Measurements from ENCODE around the gene APBB1IP.
A peak's percentile ranks its signal among the peaks of the same experiment; 100 is the strongest.
"Not testable (repeated sequence)": the region's sequence is repeated elsewhere in the genome, so short reads cannot be mapped to it uniquely, and the experiment has no call there.

APBB1IP gene

DNA sequence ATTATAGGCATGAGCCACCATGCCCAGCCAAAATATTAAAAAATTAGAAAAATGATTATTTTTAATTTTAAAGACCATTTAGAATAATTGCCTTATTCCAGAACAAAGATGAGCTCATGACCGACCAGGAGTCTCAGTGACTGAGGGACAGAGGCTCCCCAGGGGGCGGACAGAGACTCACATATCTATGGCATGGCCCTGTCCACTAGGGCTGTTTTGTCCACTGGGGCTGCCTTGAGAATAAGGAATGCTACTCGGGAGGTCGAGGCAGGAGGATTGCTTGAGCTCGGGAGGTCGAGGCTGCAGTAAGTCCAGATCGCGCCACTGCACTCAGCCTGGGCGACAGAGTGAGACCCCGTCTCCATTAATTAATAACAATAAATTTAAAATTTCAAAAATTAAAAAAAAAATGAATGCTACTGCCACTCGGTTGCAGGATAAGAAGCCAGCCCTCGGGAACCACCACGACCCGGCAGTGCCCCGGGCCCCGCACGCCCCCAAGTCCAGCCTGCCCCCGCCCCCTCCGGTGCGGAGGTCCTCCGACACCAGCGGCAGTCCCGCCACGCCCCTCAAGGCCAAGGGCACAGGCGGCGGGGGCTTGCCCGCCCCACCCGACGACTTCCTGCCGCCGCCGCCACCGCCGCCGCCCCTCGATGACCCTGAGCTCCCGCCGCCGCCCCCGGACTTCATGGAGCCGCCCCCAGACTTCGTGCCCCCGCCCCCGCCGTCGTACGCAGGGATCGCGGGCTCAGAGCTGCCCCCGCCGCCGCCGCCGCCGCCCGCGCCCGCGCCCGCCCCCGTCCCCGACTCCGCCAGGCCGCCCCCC is 128.6 kb downstream of the APBB1IP start:
- no peak for DNase-seq

DNA sequence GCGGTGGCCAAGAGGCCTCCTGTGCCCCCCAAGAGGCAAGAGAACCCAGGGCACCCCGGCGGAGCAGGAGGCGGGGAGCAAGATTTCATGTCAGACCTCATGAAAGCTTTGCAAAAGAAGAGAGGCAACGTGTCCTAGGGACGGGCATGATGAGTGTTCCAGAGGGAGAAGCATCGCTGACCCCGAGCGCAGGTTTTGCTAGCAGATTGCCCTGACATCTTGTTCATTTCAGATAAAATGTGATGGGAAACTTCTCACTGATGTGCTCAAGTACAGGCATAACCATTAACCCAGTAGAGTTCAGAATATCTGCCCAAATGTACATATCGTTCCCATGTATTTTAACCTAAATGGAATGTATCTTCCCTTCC is 129.2 kb downstream of the APBB1IP start:
- DNase-seq = peak; percentile 8

DNA sequence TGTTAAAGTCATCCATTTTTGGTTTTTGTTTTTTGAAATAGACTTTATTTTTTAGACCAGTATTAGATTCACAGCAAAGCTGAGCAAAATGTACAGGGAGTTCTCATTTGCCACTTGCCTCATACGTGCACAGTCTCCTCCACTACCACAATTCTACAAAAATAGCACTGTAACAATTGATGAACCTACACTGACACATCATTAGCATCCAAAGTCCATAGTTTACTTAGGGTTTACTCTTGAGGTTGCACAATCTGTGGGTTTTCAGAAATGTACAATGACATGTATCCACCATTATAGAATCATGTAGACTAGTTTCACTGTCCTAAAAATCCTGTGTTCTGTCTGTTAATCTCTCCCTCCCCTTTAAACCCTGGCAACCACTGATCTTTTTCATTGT is 133.5 kb downstream of the APBB1IP start:
- DNase-seq = no peak

DNA sequence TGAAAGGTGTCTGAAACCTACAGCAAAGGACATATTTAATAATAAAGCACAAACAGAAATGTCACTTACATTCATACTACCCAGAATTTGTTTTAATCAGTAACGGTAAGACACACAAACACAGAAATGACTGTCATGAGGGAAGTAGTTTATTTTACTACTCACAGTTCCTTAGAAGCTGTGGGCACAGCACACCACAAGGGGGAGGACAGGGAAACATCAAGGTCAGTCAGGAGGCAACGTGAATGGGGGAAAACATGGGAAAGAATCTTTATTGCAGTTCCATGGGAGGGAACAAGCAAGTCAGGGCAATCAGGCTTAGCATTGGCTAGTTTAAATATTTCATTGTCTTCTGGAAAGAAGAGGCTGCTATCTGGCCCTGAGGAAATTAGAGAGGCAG is 135.5 kb downstream of the APBB1IP start:
- DNase-seq = no peak

DNA sequence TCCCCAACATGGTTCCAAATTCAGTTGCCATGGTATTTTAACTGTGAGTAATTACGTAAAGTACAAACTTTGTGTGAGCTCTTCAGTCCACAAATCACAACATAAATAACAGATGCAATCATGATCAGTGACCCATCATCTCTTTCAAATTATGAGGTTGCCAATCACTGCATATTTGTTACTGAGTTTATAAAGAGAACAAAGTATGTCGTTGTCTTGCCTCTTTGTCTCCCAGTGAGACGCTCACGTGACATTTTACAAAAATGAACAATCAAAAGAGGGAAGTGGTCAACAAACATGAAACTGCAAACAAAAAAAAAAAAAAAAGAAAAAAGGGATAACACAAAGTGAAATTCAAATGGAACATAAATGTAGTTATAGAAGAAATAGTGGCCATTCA is 136.6 kb downstream of the APBB1IP start:
- no peak for DNase-seq

DNA sequence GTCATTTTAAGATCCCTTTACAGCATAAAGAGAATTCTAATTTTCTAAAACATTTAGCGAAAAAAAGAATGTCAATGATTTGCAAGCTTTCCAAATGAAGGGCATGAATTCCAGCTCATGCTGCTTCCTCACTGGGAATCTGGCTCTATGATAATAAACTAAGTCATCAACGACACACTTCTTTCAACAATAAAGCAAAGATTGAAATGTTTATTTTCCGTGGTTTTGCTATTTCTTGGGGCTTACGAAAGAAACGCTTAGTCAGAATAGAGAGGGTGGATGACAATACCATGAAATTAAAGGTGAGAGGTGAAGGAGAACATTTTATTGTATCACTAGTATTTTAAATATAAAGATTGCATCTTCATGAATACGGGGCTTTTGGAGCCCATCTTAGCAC is 140.2 kb downstream of the APBB1IP start:
- not testable (repeated sequence) for DNase-seq

DNA sequence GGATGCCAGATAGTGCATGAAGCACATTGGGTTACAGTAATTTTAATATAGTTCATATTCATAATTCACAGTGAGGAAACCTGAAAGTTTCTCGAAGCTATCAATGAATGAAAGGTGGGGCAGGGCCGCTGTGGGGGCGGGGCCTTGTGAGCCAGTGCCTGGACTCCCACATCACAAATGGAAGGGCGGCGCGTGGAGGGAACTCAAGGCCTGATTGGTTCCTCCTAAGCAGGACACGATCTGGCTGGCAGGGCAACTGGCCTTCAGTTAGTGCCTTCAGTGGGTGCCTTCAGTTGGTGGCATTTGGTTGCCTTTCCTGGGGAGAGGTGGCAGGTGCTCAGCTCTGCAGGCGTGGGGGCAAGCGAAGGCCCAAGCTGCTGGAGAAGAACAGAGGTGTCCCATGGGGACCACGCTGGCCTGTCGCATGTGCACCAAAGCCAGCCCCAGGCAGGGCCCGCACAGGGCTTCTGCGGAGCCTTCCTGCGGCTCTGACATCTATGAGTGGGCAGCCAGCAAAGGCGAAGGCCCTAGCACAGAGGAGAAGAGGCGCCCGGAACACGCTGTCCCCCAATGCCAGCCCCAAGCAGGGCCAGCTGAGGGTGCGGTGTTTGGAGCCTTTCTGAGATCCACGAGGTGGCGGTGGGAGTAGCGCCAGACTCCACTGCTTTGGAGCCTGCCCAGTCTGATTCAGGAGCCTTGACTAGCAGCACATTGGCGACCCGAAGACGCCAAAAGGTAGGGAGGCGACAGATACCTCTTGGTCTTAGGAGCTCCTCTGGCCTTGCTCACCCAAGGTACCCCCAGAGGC is 141.3 kb downstream of the APBB1IP start:
- no peak for DNase-seq

DNA sequence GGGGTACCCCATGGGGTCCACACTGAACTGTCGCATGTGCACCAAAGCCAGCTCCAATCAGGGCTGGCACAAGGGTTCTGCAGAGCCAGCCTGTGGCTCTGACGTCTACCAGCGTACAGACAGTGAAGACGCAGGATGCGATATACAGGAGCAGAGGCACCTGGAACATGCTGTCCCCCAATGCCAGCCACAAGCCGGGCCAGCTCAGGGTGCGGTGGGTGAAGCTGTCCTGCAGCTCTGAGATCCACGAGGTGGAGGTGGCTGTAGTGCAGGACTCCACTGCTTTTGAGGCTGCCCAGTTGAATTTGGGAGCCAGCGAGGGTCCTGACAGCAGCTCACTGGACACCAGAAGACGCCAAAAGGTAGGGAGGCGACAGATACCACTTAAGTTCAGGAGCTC is 148.1 kb downstream of the APBB1IP start:
- no peak for DNase-seq

DNA sequence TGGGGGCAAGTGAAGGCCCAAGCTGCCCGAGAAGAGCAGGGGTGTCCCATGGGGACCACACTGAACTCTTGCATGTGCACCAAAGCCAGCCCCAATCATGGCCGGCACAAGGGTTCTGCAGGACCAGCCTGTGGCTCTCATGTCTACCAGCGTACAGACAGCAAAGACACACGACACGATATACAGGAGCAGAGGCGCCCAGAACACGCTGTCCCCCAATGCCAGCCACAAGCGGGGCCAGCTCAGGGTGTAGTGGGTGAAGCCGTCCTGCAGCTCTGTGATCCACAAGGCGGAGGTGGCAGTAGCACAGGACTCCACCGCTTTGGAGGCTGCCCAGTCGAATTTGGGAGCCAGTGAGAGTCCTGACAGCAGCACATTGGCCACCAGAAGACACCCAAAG is 150.5 kb downstream of the APBB1IP start:
- no peak for DNase-seq

DNA sequence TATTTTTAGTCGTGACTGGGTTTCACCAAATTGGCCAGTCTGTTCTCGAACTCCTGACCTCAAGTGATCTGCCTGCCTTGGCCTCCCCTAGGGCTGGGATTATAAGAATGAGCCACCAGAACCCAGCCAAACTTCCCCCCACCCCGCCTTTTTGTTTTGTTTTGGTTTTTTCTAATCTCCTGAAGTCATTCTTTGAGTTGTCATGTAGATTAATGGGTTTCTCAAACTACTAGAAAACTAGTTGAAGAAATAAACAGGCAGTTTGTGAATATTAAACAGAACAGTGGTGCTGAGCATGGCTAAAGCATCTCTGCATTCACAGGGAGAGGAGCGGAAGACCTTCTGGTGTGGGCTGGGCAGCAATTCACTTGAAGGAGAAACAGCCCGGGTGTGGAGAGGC is 151.7 kb downstream of the APBB1IP start:
- DNase-seq = not testable (repeated sequence)

DNA sequence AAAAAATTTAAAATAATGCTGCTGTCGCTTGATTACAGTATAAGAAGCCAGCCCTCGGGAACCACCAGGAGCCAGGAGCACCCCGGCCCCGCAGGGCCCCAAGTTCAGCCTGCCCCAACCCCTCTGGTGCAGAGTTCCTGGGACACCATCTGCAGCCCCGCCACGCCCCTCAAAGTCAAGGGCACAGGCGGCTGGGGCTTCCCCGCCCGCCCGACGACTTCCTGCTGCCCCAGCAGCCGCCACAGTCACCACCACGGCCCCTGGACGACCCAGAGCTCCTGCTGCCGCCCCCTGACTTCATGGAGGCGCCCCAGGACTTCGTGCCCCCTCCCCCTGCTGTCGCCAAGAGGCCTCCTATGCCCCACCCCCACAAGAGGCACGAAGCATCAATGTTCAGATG is 155.8 kb downstream of the APBB1IP start:
- DNase-seq = no peak

DNA sequence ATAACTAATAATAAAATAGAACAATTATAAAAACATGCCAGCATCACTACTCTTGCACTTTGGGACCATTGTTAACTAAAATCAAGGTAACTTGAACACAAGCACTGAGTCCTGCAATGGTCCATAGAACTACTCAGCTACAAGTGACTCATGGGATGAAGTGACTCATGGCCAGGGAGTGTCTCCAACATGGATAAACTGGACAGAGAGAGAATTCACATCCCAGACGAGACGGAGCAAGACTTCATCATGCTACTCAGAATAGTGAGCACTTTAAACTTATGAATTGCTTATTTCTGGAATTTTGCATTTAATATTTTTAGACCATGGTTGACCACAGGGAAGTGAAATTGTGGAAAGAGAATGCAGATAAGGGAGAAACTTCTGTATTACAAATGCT is 165.1 kb downstream of the APBB1IP start:
- not testable (repeated sequence) for DNase-seq

DNA sequence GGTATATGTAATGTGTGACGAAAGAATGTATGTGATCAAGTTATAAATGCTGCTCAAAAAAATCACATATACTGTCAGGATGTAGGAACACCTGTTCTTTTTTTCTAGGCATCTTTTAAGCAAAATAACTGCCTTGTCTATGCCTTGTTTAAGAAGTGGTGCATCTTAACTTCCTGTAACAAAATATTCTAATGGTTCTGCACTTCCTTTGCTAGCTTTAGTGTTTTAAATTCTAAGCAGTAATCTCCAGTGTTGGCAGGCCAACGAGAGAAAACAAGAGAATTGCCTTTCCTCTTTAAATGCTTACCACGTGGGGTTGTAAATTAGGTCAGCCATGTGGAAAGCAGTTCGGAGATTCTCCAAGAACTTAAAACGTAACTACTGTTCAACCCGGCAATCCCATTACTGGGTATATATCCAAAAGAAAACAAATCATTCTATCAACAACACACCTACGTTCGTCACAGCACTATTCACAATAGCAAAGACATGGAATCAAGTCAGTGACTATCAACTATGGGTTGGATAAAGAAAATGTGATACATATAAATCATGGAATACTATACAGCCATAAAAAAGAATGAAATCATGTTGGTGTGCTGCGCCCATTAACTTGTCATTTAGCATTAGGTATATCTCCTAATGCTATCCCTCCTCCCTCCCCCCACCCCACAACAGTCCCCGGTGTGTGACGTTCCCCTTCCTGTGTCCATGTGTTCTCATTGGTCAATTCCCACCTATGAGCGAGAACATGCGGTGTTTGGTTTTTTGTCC is 166.4 kb downstream of the APBB1IP start:
- not testable (repeated sequence) for DNase-seq

DNA sequence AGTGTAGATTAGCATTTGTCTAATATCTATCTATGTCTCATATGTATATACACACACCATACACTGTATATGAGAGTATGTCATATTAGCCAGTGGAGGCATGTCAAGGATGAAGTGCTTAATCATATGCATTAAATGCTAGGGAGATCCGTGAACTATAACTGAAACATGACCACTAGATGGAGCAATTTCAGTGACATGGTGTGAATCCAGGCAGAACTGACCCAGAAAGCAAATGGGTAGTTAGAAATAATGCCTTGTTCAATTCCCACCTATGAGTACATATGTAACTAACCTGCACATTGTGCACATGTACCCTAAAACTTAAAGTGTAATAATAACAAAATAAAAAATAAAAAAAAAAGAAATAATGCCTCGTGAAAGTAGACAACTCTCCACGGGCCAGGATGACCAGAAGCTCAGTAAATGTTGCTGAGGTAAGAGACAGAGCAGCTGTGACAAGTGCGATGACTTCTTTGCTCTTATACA is 168.3 kb downstream of the APBB1IP start:
- not testable (repeated sequence) for DNase-seq

DNA sequence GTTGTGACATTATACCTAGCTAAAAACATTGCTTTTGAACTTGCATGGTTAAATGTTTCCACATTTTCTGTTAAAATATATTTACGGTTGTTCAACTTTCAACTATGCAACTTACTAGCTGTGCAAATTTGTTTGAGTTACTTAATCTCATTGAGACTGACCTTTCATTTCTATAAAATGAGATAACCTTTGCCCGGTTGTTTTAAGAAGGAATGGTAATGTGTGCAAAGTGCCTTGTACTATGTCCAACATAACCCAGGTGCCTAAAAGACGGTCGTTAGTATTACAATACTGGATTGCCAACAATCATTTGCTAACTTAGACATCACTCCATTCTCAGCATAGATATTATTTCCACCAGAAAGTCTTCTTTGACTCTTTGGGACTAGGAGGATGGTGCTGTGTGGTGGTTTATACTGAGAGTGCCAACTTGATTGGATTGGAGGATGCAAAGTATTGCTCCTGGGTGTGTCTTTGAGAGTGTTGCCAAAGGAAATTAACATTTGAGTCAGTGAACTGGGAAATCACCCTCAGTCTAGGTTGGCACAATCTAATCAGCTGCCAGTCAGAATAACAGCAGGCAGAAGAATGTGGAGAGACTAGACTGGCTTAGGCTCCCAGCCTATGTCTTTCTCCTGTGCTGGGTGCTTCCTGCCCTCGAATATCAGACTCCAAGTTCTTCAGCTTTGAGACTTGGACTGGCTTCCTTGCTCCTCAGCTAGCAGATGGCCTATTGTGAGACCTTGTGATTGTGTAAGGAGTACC is 174.2 kb downstream of the APBB1IP start:
- DNase-seq = no peak
